ENCODE results near the gene PPARD. TPM values are rescaled to one million over a fixed set of nuclear protein-coding genes. Genes with fewer than 3 reads are reported as not detected.
A peak's percentile ranks its signal among the peaks of the same experiment; 100 is the strongest.

Gene PPARD
- total RNA-seq, 4 donors from 2014 or later: 23.4 to 31.4 (median 26.9) TPM

DNA sequence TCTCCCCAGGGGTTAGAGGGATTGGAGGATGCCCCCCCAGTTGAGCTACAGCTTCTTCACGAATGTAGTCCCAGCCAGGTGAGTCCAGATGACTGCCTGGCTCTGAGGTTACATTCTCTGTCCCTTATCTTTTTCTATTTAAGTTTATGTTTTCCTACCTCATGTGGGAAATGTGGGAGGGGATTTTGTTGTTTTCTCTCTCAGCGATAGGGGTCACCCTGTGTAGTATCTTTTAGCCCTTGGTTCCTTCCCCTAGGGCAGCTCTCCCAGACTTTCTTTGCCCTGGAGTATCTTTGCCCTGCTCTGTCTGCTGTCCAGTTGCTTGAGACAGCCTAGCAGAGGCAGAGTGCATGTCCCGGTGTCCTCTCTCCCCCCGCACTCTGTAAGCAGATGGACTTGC is 115.5 kb downstream of the PPARD start:
- Histone ChIP-seq H3K4me3 (no peak overlapping the region), H3K27ac (no peak overlapping the region), H3K36me3 (peaks cover 38% of the 10 kb centered on the region), H3K27me3 (no peaks in the 10 kb centered on the region), H3K9me3 (no peaks in the 10 kb centered on the region), H3K4me1 (peaks cover 39% of the 10 kb centered on the region)
- 86% methylated on average over 4 of the region's 4 CpGs for WGBS
- DNase-seq (ENCODE audit: low spot score in 2 of 2): no peak
- TF ChIP-seq POLR2AphosphoS5 (IDR thresholded peaks at IDR 0.05) (no peak), POLR2A (IDR thresholded peaks at IDR 0.05) (no peak), EP300 (IDR thresholded peaks at IDR 0.05) (no peak)
- TF ChIP-seq, protein P1, sequence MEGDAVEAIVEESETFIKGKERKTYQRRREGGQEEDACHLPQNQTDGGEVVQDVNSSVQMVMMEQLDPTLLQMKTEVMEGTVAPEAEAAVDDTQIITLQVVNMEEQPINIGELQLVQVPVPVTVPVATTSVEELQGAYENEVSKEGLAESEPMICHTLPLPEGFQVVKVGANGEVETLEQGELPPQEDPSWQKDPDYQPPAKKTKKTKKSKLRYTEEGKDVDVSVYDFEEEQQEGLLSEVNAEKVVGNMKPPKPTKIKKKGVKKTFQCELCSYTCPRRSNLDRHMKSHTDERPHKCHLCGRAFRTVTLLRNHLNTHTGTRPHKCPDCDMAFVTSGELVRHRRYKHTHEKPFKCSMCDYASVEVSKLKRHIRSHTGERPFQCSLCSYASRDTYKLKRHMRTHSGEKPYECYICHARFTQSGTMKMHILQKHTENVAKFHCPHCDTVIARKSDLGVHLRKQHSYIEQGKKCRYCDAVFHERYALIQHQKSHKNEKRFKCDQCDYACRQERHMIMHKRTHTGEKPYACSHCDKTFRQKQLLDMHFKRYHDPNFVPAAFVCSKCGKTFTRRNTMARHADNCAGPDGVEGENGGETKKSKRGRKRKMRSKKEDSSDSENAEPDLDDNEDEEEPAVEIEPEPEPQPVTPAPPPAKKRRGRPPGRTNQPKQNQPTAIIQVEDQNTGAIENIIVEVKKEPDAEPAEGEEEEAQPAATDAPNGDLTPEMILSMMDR (IDR thresholded peaks at IDR 0.05): no peak

DNA sequence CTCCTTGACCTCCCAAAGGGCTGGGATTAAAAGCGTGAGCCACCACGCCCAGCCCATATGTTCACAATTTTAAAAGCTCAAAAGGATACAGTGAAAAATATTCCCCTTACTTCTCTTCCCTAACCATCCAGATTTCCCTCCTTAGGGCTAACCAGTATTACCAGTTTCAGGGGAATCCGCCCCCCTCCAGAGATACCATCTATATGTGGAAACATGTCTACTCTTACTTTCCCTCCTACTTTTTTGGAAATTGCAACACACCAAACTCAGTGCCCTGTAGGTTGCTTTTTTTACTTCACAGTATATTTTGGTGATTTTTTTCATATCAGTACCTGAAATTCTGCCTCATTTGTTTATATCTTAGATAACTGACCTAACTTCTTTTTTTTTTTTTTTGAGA is 118.9 kb downstream of the PPARD start:
- Histone ChIP-seq H3K9me3 (no peaks in the 10 kb centered on the region), H3K4me1 (peaks cover 13% of the 10 kb centered on the region), H3K27ac (no peak overlapping the region), H3K4me3 (no peak overlapping the region), H3K27me3 (no peaks in the 10 kb centered on the region), H3K36me3 (peaks cover 42% of the 10 kb centered on the region)
- 47% methylated on average over 3 of the region's 3 CpGs for WGBS
- no peak for DNase-seq (ENCODE audit: low spot score in 2 of 2)
- TF ChIP-seq POLR2AphosphoS5 (IDR thresholded peaks at IDR 0.05) (no peak), EP300 (IDR thresholded peaks at IDR 0.05) (no peak)
- TF ChIP-seq, protein P1 (IDR thresholded peaks at IDR 0.05): no peak

DNA sequence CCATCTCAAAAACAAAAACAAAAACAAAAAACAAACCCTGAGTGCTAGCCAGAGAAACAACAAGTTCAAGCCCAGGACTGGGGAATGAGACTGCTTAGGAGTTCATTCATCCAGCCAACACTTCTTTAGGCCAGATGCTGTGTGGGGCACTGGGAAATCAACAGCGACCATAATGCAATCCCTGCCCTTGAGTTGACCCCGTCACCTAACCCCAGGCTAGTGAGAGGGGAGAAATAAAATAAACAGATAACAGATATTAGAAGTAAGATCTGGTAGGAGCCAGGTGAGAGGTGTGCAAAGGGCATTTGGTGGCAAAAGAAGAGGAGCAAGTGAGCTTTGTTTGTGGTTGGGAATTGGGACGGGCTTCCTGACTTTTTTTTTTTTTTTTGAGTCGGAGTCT is 120.9 kb downstream of the PPARD start:
- DNase-seq (ENCODE audit: low spot score in 2 of 2): no peak
- peaks cover 43% of the 10 kb centered on the region for H3K36me3 ChIP-seq
- no peaks in the 10 kb centered on the region for H3K27me3 ChIP-seq
- WGBS: 90% methylated on average over 4 of the region's 4 CpGs
- no peak overlapping the region for H3K27ac ChIP-seq
- peaks cover 21% of the 10 kb centered on the region for H3K4me1 ChIP-seq
- H3K4me3 ChIP-seq: no peak overlapping the region
- H3K9me3 ChIP-seq: no peaks in the 10 kb centered on the region
- TF ChIP-seq POLR2A (IDR thresholded peaks at IDR 0.05) (no peak), EP300 (IDR thresholded peaks at IDR 0.05) (no peak), POLR2AphosphoS5 (IDR thresholded peaks at IDR 0.05) (no peak)
- TF ChIP-seq, protein P1 (IDR thresholded peaks at IDR 0.05): no peak

DNA sequence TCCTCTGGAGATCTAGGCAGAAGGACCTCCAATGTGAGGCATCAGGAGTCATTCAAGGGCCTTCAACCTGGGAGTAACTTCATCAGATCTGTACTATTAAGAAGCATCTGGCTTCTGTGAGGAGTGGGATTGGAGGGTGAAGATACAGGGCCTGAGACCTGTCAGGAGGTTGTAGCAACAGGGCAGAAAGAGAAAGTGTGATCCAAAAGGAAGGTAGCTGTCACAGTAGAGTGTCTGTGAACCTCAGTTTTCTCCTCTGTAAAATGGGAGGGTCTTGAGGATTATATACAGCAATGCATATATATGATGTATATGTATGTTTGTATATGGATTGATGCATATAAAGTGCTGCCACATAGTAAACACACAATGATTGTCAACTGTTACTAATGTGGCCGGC is 123.3 kb downstream of the PPARD start:
- no peak for DNase-seq (ENCODE audit: low spot score in 2 of 2)
- peaks cover 34% of the 10 kb centered on the region for H3K4me1 ChIP-seq
- H3K27ac ChIP-seq: no peak overlapping the region
- no peak overlapping the region for H3K4me3 ChIP-seq
- TF ChIP-seq, protein P1 (IDR thresholded peaks at IDR 0.05): no peak
- no peak for TF ChIP-seq POLR2A (IDR thresholded peaks at IDR 0.05)
- no peak for TF ChIP-seq EP300 (IDR thresholded peaks at IDR 0.05)
- peaks cover 31% of the 10 kb centered on the region for H3K36me3 ChIP-seq
- WGBS: 100% methylated on average over 1 of the region's 1 CpG
- H3K27me3 ChIP-seq: no peaks in the 10 kb centered on the region
- no peaks in the 10 kb centered on the region for H3K9me3 ChIP-seq

DNA sequence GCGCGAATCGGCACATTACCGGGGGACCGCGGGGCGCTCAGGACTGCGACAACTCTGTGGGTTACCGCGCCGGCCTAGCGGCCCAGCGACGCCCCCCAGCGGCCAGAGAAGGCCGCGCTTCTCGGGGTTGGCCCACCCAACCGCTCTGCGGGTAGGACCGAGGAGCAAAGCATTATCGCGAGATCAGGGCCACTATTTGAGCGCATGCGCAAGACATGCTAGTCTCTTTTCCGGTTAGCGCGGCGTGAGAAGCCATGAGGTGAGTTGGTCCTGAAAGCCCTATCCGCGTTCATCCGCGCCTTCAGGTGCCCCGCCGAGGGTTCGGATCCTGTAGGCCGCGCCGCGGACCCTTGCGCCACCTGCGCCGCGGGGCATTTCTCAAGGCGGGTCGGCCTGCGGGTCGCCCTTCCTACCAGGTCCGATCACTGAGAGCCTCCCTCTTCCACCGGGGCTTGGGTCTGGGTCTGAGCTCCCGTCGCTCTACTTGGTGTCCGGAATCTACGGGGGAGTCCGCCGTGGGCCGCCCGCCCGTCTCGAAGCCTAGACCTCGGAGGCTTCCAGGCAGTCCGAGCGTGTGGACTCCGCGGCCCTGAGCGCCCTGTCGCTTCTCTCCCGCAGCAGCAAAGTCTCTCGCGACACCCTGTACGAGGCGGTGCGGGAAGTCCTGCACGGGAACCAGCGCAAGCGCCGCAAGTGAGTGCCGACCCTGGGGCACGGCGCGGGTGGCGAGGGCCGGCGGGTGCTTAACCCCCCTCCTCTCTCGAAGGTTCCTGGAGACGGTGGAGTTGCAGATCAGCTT is 126.0 kb downstream of the PPARD start, which contains the start of gene RPL10A:
RPL10A (plus strand) TSS at position 221 of the 799 bp plus-strand sequence; CDS start at position 255, 34 bp downstream.
- Histone ChIP-seq H3K4me1 (peaks cover 49% of the 10 kb centered on the region), H3K27me3 (no peaks in the 10 kb centered on the region), H3K9me3 (no peaks in the 10 kb centered on the region), H3K27ac (peak within 1 kb of the TSS; percentile 95), H3K36me3 (peaks cover 36% of the 10 kb centered on the region), H3K4me3 (peak within 1 kb of the TSS; percentile 87)
- TF ChIP-seq EP300 (IDR thresholded peaks at IDR 0.05) (no peak), POLR2A (IDR thresholded peaks at IDR 0.05) (peak; percentile 71 to 93), POLR2AphosphoS5 (IDR thresholded peaks at IDR 0.05) (peak; percentile 94 to 96 (median 95))
- TF ChIP-seq, protein P1 (IDR thresholded peaks at IDR 0.05): peak; percentile 91 to 98
- peak; percentile 97 to 98 for DNase-seq (ENCODE audit: low spot score in 2 of 2)
- WGBS: 0% methylated on average over 19 of the region's 86 CpGs

All from suprapubic skin (tissue), 4 donors.